SK-N-SH (cell line): ENCODE data around the gene TXLNA. TPM values are rescaled to one million over a fixed set of nuclear protein-coding genes. Genes with fewer than 3 reads are reported as not detected.

ENCODE experiments used
- CTCF ChIA-PET: fragments of 300-600, 350-600 bp; formaldehyde crosslinking; extraction: SDS; loops from one replicate; lab custom pipeline; 2021; lab: Yijun Ruan, JAX
- POLR2A ChIA-PET: fragments of 350-600 bp; sonication (Branson Sonifier 250); formaldehyde crosslinking; extraction: SDS; loops from one replicate; lab custom pipeline; 2020; ENCODE audit warnings: antibody characterized with exemption, inconsistent platforms; lab: Yijun Ruan, JAX
- DNase-seq: peaks from one replicate; pipeline ENCODE4 v3.0.0; 2012
- H2AFZ ChIP-seq: fragments of 200-600 bp; sonication (generic); 2 replicates; pipeline ENCODE4 v1.8.1; 2016; ENCODE audit warnings: antibody characterized with exemption, mild to moderate bottlenecking, low read depth
- H3F3A ChIP-seq: fragments of 200-600 bp; sonication (generic); replicated peaks from 2 replicates; pipeline ENCODE3; 2016; ENCODE audit warnings: antibody characterized with exemption, mild to moderate bottlenecking; ENCODE audit not compliant: insufficient read depth
- H3K27ac ChIP-seq, 2 experiments: fragments of 200-500 bp in 1 of 2; fragments of 200-600 bp in 1 of 2; sonication (Bioruptor generic) in 1 of 2; sonication (generic), shearing (Covaris generic) in 1 of 2; 2 replicates each; pipeline versions ENCODE4 v1.5.1 to v1.6.1; 2014 to 2016; ENCODE audit warnings: low read depth in 2 of 2, inconsistent platforms in 1 of 2, low read length in 1 of 2, mild to moderate bottlenecking in 1 of 2, mixed read lengths in 1 of 2
- H3K27me3 ChIP-seq: fragments of 200-600 bp; sonication (generic), shearing (Covaris generic); 2 replicates; pipeline ENCODE4 v1.6.1; 2016; ENCODE audit warnings: mixed run types; ENCODE audit not compliant: insufficient read depth
- H3K36me3 ChIP-seq, 2 experiments: fragments of 200-500 bp in 1 of 2; fragments of 200-600 bp in 1 of 2; sonication (Bioruptor generic) in 1 of 2; sonication (generic) in 1 of 2; replicated peaks in 1 of 2; 2 replicates each; pipeline versions ENCODE3 to v1.5.1; 2014 to 2016; ENCODE audit warnings: low read length in 1 of 2, mild to moderate bottlenecking in 1 of 2; ENCODE audit not compliant: insufficient read depth in 2 of 2, control insufficient read depth in 1 of 2
- H3K4me1 ChIP-seq, 2 experiments: fragments of 200-500 bp in 1 of 2; fragments of 200-600 bp in 1 of 2; sonication (Bioruptor generic) in 1 of 2; sonication (generic), shearing (Covaris generic) in 1 of 2; 2 replicates each; pipeline versions ENCODE4 v1.5.1 to v1.6.1; 2014 to 2016; ENCODE audit warnings: low read depth in 1 of 2, low read length in 1 of 2, mixed run types in 1 of 2; ENCODE audit not compliant: insufficient read depth in 2 of 2, control insufficient read depth in 1 of 2
- H3K4me2 ChIP-seq: fragments of 200-600 bp; sonication (generic), shearing (Covaris generic); 2 replicates; pipeline ENCODE4 v1.6.1; 2017; ENCODE audit warnings: mixed run types
- H3K4me3 ChIP-seq, 2 experiments: fragments of 200-500 bp in 1 of 2; fragments of 200-600 bp in 1 of 2; sonication (Bioruptor generic) in 1 of 2; sonication (generic), shearing (Covaris generic) in 1 of 2; 2 replicates each; pipeline versions ENCODE4 v1.5.1 to v1.8.1; 2014 to 2016; ENCODE audit warnings: low read depth in 2 of 2, inconsistent platforms in 1 of 2, low read length in 1 of 2, mild to moderate bottlenecking in 1 of 2, mixed read lengths in 1 of 2, moderate library complexity in 1 of 2
- H3K79me2 ChIP-seq: fragments of 200-600 bp; sonication (generic); 2 replicates; pipeline ENCODE4 v1.8.1; 2017; ENCODE audit warnings: mild to moderate bottlenecking; ENCODE audit not compliant: insufficient read depth
- H3K9ac ChIP-seq: fragments of 200-600 bp; sonication (generic); 2 replicates; pipeline ENCODE4 v1.6.1; 2017; ENCODE audit warnings: mixed run types
- H3K9me2 ChIP-seq: fragments of 200-600 bp; sonication (generic); 2 replicates; pipeline ENCODE4 v1.6.1; 2017; ENCODE audit warnings: mixed run types
- H3K9me3 ChIP-seq: fragments of 200-600 bp; sonication (generic); 2 replicates; pipeline ENCODE4 v1.6.1; 2017; ENCODE audit warnings: mixed run types, mild to moderate bottlenecking, moderate library complexity
- H4K20me1 ChIP-seq: fragments of 200-600 bp; sonication (generic); 2 replicates; pipeline ENCODE4 v1.6.1; 2017; ENCODE audit warnings: mild to moderate bottlenecking, mixed run types; ENCODE audit not compliant: insufficient read depth
- FOSL2 ChIP-seq: IDR thresholded peaks from 2 replicates; pipeline ENCODE4 v1.4.0; 2012; ENCODE audit warnings: low read depth, mild to moderate bottlenecking, moderate library complexity, borderline replicate concordance
- FOXM1 ChIP-seq: IDR thresholded peaks from 2 replicates; pipeline ENCODE4 v1.4.0; 2012; ENCODE audit warnings: low read depth, mild to moderate bottlenecking
- POLR2AphosphoS5 ChIP-seq: IDR thresholded peaks from 2 replicates; pipeline ENCODE4 v1.6.1; 2012; ENCODE audit warnings: low read depth, low read length
- RXRA ChIP-seq: IDR thresholded peaks from 2 replicates; pipeline ENCODE4 v1.4.0; 2012; ENCODE audit warnings: low read depth, mild to moderate bottlenecking, borderline replicate concordance
- SIN3A ChIP-seq: IDR thresholded peaks from 2 replicates; pipeline ENCODE4 v1.6.1; 2012; ENCODE audit warnings: low read depth, mild to moderate bottlenecking, low read length, moderate library complexity, borderline replicate concordance
- SMC3 ChIP-seq: IDR thresholded peaks from 2 replicates; pipeline ENCODE4 v1.6.1; 2012; ENCODE audit warnings: low read depth, low read length, improper control_type of control experiment
- TCF12 ChIP-seq: IDR thresholded peaks from 2 replicates; pipeline ENCODE4 v1.4.0; 2012
- WGBS: methylation state at CpG from one replicate; pipeline ENCODE4 v1.1.6; 2017; ENCODE audit warnings: low lambda C conversion rate; 5-methylcytosine and 5-hydroxymethylcytosine counted together
- polyA plus RNA-seq, 3 experiments: library from polyadenylated mRNA; depleted of rRNA; stranded (reverse); fragments of >200 nt; gene quantifications; 2 replicates each; pipeline ENCODE4 v1.2.3, GENCODE V29; 2012
- TF ChIP-seq, protein P1 (sequence below): fragments of 200-600 bp; sonication (generic); IDR thresholded peaks from 2 replicates; pipeline ENCODE4 v1.6.1; 2017; ENCODE audit warnings: antibody characterized with exemption, mild to moderate bottlenecking, moderate library complexity
- TF ChIP-seq, protein P2 (sequence below): IDR thresholded peaks from 2 replicates; pipeline ENCODE4 v1.6.1; 2012; ENCODE audit warnings: mild to moderate bottlenecking, low read depth, low read length, moderate library complexity

TXLNA gene
- polyA plus RNA-seq, 1 of the 3 experiments (the other 2 are of a cell fraction), result 26.4 TPM

DNA sequence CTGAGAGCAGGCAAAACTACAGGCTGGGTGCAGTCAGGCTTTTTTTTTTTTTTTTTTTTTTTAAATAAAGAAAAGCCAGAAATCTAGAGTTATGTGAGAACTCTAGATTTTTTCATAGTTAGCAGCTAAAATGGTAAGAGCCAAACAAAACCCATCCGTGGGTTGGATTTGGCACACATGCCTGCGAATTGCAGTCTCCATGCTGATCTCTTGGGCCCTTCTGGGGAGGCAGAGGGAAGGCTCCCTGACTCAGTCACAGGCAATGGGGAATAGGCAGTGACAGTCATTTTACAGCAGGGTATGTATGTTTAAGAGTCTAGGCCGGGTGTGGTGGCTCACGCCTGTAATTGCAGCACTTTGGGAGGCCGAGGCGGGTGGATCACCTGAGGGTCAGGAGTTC lies 2.6 kb downstream of the TXLNA start:
- TF ChIP-seq POLR2AphosphoS5 (no peak), RXRA (no peak), TCF12 (no peak)
- TF ChIP-seq, protein P1, sequence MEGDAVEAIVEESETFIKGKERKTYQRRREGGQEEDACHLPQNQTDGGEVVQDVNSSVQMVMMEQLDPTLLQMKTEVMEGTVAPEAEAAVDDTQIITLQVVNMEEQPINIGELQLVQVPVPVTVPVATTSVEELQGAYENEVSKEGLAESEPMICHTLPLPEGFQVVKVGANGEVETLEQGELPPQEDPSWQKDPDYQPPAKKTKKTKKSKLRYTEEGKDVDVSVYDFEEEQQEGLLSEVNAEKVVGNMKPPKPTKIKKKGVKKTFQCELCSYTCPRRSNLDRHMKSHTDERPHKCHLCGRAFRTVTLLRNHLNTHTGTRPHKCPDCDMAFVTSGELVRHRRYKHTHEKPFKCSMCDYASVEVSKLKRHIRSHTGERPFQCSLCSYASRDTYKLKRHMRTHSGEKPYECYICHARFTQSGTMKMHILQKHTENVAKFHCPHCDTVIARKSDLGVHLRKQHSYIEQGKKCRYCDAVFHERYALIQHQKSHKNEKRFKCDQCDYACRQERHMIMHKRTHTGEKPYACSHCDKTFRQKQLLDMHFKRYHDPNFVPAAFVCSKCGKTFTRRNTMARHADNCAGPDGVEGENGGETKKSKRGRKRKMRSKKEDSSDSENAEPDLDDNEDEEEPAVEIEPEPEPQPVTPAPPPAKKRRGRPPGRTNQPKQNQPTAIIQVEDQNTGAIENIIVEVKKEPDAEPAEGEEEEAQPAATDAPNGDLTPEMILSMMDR, result no peak
- TF ChIP-seq, all 33 proteins: peak for 0
- peaks cover 69% of the 10 kb centered on the region for H3K79me2 ChIP-seq
- 96% methylated on average over 6 of the region's 6 CpGs for WGBS
- H3K4me2 ChIP-seq, result peak overlapping the region; percentile 97
- H4K20me1 ChIP-seq, result peaks cover 27% of the 10 kb centered on the region
- H3K9me2 ChIP-seq, result no peaks in the 10 kb centered on the region
- ChIA-PET POLR2A (interaction anchor here (3.4 kb wide), 1 partner anchor 14 kb away, joined by 19 read pairs; no protein-coding TSS in a partner anchor), CTCF (interaction anchor here (2.3 kb wide), 1 partner anchor 66 kb away, joined by 6 read pairs; no protein-coding TSS in a partner anchor)
- H3K27ac ChIP-seq, result no peak overlapping the region
- no peak overlapping the region for H3K9ac ChIP-seq
- H3K36me3 ChIP-seq, result peaks cover 26 to 42% of the 10 kb centered on the region in 2 experiments
- H3K4me1 ChIP-seq, result peaks cover 18 to 25% of the 10 kb centered on the region in 2 experiments; a peak in 3 of 4 replicates
- H3K27me3 ChIP-seq, result no peaks in the 10 kb centered on the region
- H3F3A ChIP-seq, result peaks cover 24% of the 10 kb centered on the region
- no peaks in the 10 kb centered on the region for H3K9me3 ChIP-seq
- DNase-seq, result no peak
- no peak overlapping the region for H3K4me3 ChIP-seq
- no peak overlapping the region for H2AFZ ChIP-seq

DNA sequence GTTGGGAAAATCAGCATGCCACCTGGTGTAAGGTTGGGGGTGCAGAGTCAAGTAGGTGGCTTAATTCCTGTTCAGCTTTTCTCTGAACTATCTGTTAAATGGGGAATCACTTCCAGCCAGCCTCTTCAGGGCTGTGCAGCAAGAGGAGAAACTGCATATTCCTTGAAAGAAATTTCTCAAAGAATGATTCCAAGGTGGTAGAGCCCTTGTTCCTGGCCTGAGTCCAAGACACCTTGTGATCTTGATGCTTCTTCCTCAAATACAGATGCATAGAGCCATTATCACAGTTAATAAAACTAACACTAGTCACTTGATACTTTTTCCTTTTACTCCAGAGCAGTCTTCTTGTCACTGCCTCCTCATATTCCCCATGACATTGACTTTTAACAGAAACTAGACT lies 5.2 kb downstream of the TXLNA start:
- no peak overlapping the region for H2AFZ ChIP-seq
- TF ChIP-seq FOSL2 (no peak), SMC3 (no peak), SIN3A (no peak), FOXM1 (no peak)
- TF ChIP-seq, protein P2, sequence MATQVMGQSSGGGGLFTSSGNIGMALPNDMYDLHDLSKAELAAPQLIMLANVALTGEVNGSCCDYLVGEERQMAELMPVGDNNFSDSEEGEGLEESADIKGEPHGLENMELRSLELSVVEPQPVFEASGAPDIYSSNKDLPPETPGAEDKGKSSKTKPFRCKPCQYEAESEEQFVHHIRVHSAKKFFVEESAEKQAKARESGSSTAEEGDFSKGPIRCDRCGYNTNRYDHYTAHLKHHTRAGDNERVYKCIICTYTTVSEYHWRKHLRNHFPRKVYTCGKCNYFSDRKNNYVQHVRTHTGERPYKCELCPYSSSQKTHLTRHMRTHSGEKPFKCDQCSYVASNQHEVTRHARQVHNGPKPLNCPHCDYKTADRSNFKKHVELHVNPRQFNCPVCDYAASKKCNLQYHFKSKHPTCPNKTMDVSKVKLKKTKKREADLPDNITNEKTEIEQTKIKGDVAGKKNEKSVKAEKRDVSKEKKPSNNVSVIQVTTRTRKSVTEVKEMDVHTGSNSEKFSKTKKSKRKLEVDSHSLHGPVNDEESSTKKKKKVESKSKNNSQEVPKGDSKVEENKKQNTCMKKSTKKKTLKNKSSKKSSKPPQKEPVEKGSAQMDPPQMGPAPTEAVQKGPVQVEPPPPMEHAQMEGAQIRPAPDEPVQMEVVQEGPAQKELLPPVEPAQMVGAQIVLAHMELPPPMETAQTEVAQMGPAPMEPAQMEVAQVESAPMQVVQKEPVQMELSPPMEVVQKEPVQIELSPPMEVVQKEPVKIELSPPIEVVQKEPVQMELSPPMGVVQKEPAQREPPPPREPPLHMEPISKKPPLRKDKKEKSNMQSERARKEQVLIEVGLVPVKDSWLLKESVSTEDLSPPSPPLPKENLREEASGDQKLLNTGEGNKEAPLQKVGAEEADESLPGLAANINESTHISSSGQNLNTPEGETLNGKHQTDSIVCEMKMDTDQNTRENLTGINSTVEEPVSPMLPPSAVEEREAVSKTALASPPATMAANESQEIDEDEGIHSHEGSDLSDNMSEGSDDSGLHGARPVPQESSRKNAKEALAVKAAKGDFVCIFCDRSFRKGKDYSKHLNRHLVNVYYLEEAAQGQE, result no peak
- POLR2A ChIA-PET, result no interaction called here
- peaks cover 85% of the 10 kb centered on the region for H3K79me2 ChIP-seq
- no peaks in the 10 kb centered on the region for H3K27me3 ChIP-seq
- H3K9me3 ChIP-seq, result no peaks in the 10 kb centered on the region
- peaks cover 3% of the 10 kb centered on the region for H3F3A ChIP-seq
- no peak overlapping the region; a peak in 1 of 4 replicates for H3K27ac ChIP-seq
- H3K9me2 ChIP-seq, result no peaks in the 10 kb centered on the region
- CTCF ChIA-PET, result no interaction called here
- peaks cover 35% of the 10 kb centered on the region for H4K20me1 ChIP-seq
- DNase-seq, result no peak
- peaks cover 18 to 20% of the 10 kb centered on the region in 2 experiments; a peak in 3 of 4 replicates for H3K4me1 ChIP-seq
- H3K4me2 ChIP-seq, result no peak overlapping the region
- H3K9ac ChIP-seq, result no peak overlapping the region
- peaks cover 47 to 68% of the 10 kb centered on the region in 2 experiments for H3K36me3 ChIP-seq
- no peak overlapping the region for H3K4me3 ChIP-seq
